GM19193 (cell line): Measurements from ENCODE around the gene NEURL2.

Source experiments
- POLR2A ChIP-seq: IDR thresholded peaks from 4 replicates; pipeline ENCODE4 v1.6.1; 2011; ENCODE audit not compliant: insufficient read depth, insufficient read length; ENCODE audit errors: extremely low read depth

Gene NEURL2

GRCh38 chr20:45853484-45853883 lies 37.5 kb downstream of the NEURL2 start:
- no peak for TF ChIP-seq POLR2A

GRCh38 chr20:45852326-45852725 lies 38.7 kb downstream of the NEURL2 start:
- no peak for TF ChIP-seq POLR2A

GRCh38 chr20:45851501-45851900 lies 39.5 kb downstream of the NEURL2 start:
- no peak for TF ChIP-seq POLR2A

GRCh38 chr20:45850926-45851325 lies 40.1 kb downstream of the NEURL2 start:
- TF ChIP-seq POLR2A: no peak

- no peak for TF ChIP-seq POLR2A
Measured at GRCh38 chr20:45850238-45850637, 40.8 kb downstream of the NEURL2 start.

GRCh38 chr20:45848969-45849582 lies 41.9 kb downstream of the NEURL2 start:
- no peak for TF ChIP-seq POLR2A

GRCh38 chr20:45848421-45848820 lies 42.6 kb downstream of the NEURL2 start:
- no peak for TF ChIP-seq POLR2A

- no peak for TF ChIP-seq POLR2A
Measured at GRCh38 chr20:45845452-45845851, 45.6 kb downstream of the NEURL2 start.

- no peak for TF ChIP-seq POLR2A
Measured at GRCh38 chr20:45843506-45843905, 47.5 kb downstream of the NEURL2 start.

- TF ChIP-seq POLR2A: no peak
Measured at GRCh38 chr20:45842169-45842812, 48.7 kb downstream of the NEURL2 start.

GRCh38 chr20:45841407-45842129 lies 49.4 kb downstream of the NEURL2 start:
- no peak for TF ChIP-seq POLR2A

GRCh38 chr20:45840700-45841198 lies 50.3 kb downstream of the NEURL2 start:
- no peak for TF ChIP-seq POLR2A
